ENCODE results near the gene KEAP1. TPM values are rescaled to one million over a fixed set of nuclear protein-coding genes. Genes with fewer than 3 reads are reported as not detected.

Gene KEAP1
- total RNA-seq, 1 donor from 2014 or later, result 45.7 TPM

DNA sequence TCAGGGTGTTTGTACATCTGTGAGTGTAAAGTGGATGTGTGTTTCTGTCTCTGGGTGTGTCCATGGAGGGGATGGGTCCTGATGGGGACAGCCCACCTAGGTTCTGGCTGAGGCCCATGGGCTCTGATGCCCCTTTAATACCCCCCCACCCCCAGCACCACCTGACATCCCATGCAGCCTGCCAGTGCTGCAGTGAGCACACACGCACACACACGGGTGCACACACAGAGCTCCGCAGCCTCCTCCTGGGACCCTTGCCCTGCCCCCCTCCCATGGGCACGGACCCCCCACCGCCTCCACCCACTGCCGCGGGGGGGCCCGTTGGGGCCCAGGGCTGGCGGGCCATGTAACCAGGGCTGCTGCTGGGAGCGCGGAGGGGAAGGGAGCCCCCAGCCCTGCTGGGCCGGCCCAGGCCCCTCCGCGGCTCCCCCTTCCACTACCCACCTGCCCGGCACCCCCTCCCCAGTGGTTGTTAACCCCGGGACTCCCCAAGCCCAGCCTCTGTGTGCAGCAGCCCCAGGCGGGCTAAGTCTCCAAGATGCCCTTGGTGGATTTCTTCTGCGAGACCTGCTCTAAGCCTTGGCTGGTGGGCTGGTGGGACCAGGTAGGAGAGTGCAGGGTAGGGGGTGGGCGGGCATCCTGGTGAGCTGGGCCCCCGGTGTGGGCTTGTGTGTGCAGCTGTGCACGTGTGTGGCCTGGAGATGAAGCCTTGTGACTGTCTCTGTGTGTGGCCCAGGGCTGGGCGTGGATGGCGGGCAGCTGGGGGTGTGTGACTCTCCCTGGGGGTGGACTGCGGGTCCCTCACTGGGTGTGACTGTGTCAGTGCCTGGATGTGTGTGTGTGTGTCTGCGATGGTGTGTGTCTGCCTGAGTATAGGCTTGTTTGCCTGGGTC lies 50.2 kb downstream of the KEAP1 start:
- DNase-seq (ENCODE audit: low spot score in 2 of 2), result no peak

DNA sequence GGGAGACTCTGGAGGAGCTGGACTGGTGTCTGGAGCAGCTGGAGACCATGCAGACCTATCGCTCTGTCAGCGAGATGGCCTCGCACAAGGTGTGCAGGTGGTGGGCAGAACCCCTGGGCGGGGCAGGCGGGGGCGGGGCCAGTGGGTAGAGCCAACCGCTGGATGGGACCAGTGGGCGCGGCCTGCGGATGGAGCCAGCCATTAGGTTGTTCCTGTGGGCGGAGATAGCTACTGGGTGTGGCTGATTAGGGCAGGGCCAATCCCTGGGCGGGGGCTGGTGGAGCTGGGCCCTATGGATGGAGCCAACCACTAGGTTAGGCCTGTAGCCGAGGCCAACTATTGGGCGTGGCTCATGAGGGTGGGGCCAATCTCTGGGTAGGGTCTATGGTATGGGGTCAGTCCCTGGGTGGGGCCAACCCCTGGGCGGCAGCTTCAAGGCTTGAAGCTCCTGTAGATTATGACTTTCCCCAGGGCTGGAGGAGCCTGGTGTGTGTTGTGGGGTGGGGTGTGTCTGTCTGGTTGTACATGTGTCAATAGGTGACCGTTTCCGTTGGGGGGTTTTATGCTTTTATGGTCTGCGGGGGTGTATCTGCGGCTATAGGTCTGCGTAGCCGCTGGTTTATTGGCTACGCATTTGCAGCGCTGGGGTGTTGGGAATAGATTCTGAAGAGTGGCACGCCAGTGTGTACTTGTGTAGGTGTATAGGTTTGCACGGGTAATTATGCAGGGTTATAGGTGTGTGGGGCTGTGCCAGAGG lies 52.1 kb downstream of the KEAP1 start:
- DNase-seq (ENCODE audit: low spot score in 2 of 2) (no peak), FAIRE-seq (no peak)

More for the DNA sequence above, 50.2 kb downstream of the KEAP1 start:
- no peak for FAIRE-seq

DNA sequence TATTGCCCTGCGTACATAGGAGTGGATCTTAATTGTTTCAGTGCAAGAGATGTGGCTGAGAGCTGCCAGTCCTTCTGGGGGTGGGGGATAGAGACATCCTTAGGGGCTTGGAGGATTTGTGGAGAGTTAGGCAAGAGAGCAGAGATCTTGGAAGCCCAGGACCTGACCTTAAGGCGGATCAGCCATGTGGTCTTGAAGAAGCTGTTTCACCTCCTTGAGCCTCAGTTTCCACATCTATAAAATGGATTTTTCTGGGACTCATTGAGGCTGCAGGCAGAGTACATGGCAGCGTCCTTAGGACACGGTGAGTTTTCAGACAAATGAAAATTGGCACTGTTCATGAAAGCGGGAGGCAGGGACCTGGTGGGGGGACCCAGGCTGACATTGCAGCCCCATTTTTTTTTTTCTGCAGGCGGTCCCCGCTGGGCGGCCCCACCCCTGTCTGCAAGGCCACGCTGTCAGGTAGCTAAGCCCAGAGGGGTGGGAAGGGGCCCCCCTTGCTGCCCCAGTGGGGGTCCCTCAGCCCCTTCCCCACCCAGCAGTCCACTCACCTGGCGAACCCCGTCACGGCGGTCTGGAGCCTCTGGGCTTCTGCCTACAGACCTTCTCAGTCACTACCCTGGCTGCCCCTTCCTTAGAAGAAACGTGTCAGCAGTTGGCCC lies 52.8 kb downstream of the KEAP1 start:
- DNase-seq (ENCODE audit: low spot score in 2 of 2) (no peak), FAIRE-seq (no peak)

DNA sequence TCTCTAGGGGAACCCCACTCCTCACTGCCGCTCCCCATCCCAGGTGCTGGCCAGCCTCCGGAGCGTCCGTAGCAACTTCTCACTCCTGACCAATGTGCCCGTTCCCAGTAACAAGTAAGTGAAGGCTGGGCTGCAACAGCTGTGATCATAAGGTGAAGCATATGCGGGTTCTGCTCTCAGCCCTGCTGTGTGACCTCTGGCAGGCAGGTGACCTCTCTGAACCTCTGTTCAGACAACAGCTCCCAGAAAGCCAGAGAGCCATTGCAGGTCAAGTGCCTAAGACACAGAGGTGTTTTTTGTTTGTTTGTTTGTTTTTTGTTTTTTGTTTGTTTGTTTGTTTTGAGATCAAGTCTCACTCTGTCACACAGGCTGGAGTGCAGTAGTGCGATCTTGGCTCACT lies 54.1 kb downstream of the KEAP1 start:
- no peak for FAIRE-seq
- DNase-seq (ENCODE audit: low spot score in 2 of 2), result no peak

DNA sequence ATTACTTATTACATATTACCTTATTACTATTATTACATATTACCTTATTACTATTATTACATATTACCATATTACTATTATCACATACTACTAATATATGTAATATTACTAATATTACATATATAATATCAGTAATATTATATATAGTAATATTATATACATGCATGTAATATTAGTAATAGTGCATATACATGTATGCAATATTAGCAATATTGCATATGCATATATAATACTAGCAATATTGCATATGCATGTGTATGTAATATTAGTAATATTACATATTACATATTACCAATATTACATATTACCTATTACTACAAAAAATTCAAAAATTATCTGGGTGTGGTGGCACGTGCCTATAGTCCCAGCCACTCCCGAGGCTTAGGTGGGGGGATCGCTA lies 60.5 kb downstream of the KEAP1 start:
- no peak for DNase-seq (ENCODE audit: low spot score in 2 of 2)

DNA sequence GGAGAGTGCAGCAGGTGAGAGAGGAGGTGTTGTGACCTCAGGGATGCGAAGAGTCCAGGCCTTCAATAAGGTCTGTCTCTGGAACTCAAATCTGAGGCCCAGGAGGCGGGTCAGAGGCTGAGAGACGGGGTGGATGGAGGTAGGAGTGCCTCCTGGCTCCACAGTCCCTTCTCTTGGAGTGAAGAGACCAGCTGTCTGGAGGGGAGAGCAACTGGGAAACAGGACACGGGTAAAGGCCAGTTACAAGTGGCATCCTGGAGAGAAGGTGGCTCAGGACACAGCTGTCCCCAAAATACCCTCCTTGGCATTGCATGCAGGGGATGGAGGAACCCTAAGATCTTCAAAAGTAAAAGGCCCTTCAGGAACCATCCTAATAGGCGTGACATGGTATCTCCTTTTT lies 63.6 kb downstream of the KEAP1 start:
- DNase-seq (ENCODE audit: low spot score in 2 of 2), result no peak
- no peak for FAIRE-seq

More for the DNA sequence above, 60.5 kb downstream of the KEAP1 start:
- peak; percentile 82 for FAIRE-seq

Small RNAs within 50 kb of the gene (small RNA-seq; reads per million reads assigned to genes)
- gene MIR1238 (not detected), gene RNU7-140P (not detected)

Other genes starting within 250 kb of the KEAP1 start
- 0.41 TPM for gene ICAM1, start 232.2 kb downstream of the KEAP1 start, total RNA-seq
- 0.41 TPM for gene ICAM4, start 216.4 kb downstream of the KEAP1 start, total RNA-seq
- gene ICAM5, start 213.4 kb downstream of the KEAP1 start, total RNA-seq, result 6.1 TPM
- gene ZGLP1, start 193.5 kb downstream of the KEAP1 start, total RNA-seq, result 1.6 TPM
- 11.4 TPM for gene FDX2, start 187.3 kb downstream of the KEAP1 start, total RNA-seq
- 2.4 TPM for gene RAVER1, start 169.8 kb downstream of the KEAP1 start, total RNA-seq
- gene ICAM3, start 163.7 kb downstream of the KEAP1 start, total RNA-seq, result 0.82 TPM
- 29.8 TPM for gene TYK2, start 122.8 kb downstream of the KEAP1 start, total RNA-seq
- 44.0 TPM for gene CDC37, start 99.8 kb downstream of the KEAP1 start, total RNA-seq
- gene PDE4A, start 82.8 kb downstream of the KEAP1 start, total RNA-seq, result 3.3 TPM
- gene S1PR5, start 14.1 kb upstream of the KEAP1 start, total RNA-seq, result 0.41 TPM
- 7.3 TPM for gene ATG4D, start 40.5 kb upstream of the KEAP1 start, total RNA-seq
- 2.0 TPM for gene KRI1, start 62.7 kb upstream of the KEAP1 start, total RNA-seq
- gene CDKN2D, start 65.6 kb upstream of the KEAP1 start, total RNA-seq, result 73.0 TPM
- gene AP1M2, start 84.0 kb upstream of the KEAP1 start, total RNA-seq, result 0.41 TPM
- gene SLC44A2, start 122.2 kb upstream of the KEAP1 start, total RNA-seq, result 18.8 TPM
- gene ILF3, start 151.0 kb upstream of the KEAP1 start, total RNA-seq, result 132 TPM
- gene QTRT1, start 198.1 kb upstream of the KEAP1 start, total RNA-seq, result 31.8 TPM
- 38.3 TPM for gene DNM2, start 214.7 kb upstream of the KEAP1 start, total RNA-seq

Measured in frontal cortex (tissue), 4 donors.